HCEC 1CT (cell line): ENCODE data around the gene GOLGA6L7.
"Not testable (repeated sequence)": the region's sequence is repeated elsewhere in the genome, so short reads cannot be mapped to it uniquely, and the experiment has no call there.

ENCODE experiments used
- DNase-seq: peaks from one replicate; pipeline ENCODE4 v3.0.0-alpha.2; 2017

Gene GOLGA6L7

DNA sequence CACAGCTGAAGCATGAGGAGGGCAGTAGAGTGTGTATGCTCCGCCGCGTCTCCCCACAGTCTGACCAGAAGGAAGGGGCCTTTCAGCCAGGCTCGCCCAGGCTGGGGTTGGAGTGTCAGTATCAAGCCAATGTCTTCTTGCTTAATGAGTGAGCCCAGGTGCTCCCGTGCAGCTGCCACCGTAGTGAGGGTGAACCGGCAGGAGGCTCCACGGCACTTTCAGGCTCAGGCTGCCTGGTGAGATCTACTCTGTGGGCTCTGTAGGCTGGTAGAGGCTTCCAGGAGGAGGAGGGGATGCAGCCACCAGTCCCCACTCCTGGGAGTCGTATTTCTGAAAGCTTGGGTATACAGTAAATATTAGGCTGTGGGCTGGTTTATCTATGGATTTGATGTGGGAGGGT lies 8.2 kb downstream of the GOLGA6L7 start:
- DNase-seq, result not testable (repeated sequence)

GRCh38 chr15:28834957-28835585 lies 13.4 kb downstream of the GOLGA6L7 start:
- not testable (repeated sequence) for DNase-seq

DNA sequence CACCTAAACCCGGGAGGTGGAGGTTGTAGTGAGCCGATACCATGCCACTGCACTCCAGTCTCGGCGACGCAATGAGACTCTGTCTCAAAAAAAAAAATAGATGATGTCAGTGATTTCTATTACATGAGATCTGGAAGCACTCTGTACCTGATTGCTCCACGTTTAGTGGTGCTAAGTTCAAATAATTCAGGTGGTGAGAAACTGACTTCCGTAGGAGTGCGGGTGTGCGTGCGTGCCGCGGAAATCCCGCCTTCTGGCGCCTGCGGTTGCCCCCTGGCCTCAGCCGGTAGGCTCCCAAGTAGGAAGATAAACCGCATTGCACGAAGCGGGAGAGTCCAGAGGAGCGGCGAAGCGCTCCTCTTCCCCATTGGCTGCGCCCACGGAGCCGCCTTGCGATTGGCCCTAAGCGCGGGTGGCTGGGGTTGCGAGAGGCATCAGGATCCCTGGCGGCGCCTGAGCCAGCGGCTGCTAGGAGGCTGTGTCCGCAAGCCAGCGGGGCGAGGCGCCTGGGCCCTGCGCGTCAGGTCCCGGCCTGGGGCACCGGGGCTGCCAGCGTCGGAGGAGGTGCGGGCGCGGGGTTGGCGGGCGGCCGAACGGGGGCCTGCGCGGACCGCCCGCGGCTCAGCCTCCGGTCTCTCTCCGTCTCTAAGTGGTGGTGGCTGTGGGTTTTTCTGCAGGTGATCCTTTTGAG lies 16.4 kb downstream of the GOLGA6L7 start:
- peak; percentile 3 for DNase-seq

DNA sequence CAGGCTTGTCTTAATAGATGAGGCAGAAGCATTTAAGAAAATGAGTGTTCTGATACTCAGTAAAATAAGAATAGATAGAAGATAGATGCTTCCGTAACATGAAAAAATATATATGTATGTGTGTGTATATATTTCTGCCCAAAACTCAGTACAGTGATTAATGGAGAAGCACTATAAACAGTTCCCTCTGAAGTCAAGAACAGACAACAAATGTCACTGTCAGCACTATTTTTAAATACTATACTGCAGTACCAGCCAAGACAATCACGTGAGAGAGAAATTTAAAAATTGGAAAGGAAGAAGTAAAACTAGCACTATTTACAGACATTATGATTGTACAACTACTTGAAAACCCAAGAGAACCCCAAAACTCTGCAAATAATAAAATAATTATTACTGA lies 27.0 kb downstream of the GOLGA6L7 start:
- DNase-seq, result not testable (repeated sequence)

GRCh38 chr15:28819930-28820295 lies 28.5 kb downstream of the GOLGA6L7 start:
- DNase-seq, result not testable (repeated sequence)

DNA sequence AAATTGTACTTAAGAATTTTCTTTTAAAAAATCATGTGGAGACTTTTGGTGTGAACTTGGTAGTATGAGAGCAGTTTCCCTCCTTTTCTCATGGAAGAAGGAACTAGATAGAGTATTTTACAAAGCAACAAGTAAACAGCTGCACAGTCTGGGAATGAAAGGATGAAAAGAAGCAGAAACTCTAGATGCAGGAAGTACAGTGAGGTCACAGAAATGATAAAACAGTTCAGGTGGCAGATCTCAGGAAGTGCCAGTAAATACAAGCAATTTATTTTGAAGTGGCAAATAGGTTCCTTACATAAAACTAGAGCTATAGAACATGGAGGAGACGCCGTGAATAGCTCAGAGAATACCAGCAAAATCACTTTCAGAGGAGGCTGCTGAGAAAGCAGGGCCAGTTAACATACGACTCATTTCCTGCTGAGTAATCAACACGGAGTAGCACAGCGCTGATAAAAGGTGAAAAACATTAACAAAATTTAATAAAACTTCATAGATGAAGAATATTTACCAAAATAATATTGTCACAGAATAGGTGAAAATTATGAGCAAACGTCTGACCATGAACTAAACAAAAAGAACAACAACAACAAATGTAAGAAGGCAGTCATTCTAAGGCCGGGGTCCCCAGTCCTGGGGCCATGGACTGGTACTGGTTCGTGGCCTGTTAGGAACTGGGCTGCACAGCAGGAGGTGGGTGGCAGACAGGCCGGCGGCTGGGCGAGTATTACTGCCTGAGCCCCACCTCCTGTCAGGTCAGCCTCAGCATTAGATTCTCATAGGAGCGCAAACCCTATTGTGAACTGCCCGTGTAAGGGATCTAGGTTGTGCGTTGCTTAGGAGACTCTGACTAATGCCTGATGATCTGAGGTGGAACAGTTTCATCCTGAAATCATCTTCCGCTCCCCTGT lies 29.2 kb downstream of the GOLGA6L7 start:
- peak; percentile 29 for DNase-seq

GRCh38 chr15:28818168-28818567 lies 30.3 kb downstream of the GOLGA6L7 start:
- DNase-seq, result not testable (repeated sequence)

GRCh38 chr15:28814059-28814458 lies 34.4 kb downstream of the GOLGA6L7 start:
- not testable (repeated sequence) for DNase-seq

- not testable (repeated sequence) for DNase-seq
Measured at GRCh38 chr15:28813392-28813791, 35.1 kb downstream of the GOLGA6L7 start.

- DNase-seq, result not testable (repeated sequence)
Measured at GRCh38 chr15:28811852-28812550, 36.4 kb downstream of the GOLGA6L7 start.

DNA sequence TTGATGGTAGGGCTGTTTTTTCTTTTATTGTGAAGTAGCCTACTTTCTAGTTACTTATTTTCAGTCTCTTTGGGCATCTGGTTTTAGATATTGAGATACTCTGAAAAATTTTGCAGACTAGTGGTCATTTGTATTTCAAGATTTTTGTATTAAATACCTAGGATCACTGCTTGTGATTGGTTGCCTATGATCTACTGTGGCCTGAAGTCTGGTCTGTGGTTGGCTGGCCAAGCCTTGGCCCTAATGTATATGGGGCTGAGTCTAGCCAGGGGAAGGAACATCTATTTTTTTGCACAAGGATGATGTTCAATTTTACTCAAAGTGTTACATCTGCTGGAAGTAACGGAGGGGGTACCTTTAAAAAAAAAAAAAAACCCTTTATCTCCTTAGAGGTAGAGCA lies 38.0 kb downstream of the GOLGA6L7 start:
- DNase-seq, result not testable (repeated sequence)

DNA sequence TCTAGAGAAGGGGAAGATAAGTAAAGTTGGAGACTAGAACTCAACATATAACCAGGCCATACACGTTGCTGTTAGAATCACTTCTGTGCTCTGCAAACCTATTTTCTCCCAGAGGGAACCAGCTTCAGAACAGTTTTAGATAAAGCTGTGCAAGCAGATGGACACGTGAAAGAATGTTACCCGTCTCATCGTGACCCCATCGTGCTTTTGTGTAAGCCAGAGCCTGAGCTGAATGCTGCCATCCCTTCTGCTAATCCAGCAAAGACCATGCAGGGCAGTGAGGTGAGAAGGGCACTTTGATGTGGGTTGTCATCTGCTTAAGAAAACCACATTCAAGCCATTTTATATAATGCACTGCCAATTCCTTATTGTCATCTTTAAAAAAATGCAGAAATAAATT lies 40.3 kb downstream of the GOLGA6L7 start:
- not testable (repeated sequence) for DNase-seq

DNA sequence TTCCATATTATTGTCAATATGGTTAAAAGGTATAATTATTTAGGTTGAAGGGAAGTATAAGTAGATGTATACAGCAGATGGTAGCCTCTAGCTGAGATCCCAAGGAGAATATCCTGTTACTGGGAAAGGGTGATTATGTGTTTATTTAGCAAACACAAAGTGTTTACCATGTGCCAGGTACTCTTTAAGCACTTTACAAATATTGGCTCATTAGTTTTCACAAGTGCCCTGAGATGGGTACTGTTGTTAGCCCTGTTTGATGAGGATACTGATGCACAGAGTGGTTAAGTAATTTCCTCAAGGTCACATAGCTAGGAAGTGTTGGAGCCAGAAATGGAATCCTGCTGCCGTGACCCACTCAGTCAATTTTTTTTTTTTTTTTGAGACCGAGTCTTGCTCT lies 48.1 kb downstream of the GOLGA6L7 start:
- DNase-seq, result not testable (repeated sequence)

GRCh38 chr15:28798234-28798633 lies 50.2 kb downstream of the GOLGA6L7 start:
- not testable (repeated sequence) for DNase-seq

DNA sequence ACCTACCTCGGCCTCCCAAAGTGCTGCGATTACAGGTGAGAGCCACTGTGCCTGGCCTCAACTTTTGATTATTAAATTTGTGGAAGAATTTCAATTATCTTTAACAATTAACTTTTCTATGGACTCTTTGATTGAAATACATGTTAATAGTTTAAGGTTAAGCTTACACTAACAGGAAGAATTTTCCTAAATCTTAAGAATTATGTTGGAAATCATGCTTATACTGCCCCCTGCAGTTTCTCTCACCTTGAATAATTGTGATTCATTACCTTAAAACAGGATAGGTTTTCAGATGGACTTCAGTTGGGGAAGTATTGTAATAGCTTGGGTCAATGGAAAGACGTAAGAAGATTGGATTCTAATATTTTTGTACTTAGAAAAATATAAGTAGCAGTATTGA lies 54.2 kb downstream of the GOLGA6L7 start:
- not testable (repeated sequence) for DNase-seq
